HCT116 (cell line): ENCODE data around the gene OTOG. TPM values are rescaled to one million over a fixed set of nuclear protein-coding genes. Genes with fewer than 3 reads are reported as not detected.

Source experiments
- ATAC-seq: fragments of 200-7000 bp; cut with Tn5 transposase; 2 replicates; pipeline ENCODE4 v1.9.1; 2020; ENCODE audit warnings: mild to moderate bottlenecking, moderate library complexity
- BruUV-seq: library from RNA; stranded (reverse); fragments of 400-500 nt; replicated peaks from 2 replicates; lab custom pipeline; 2021; lab: Mats Ljungman, UMichigan
- CTCF ChIA-PET: fragments of 300-600 bp; sonication (Branson Sonifier 250); formaldehyde crosslinking; loops from one replicate; lab custom pipeline; 2021; ENCODE audit warnings: antibody characterized with exemption; lab: Charles Lee
- POLR2A ChIA-PET: fragments of 300-600, 350-600 bp; sonication (Branson Sonifier 250); formaldehyde crosslinking; loops from one replicate; lab custom pipeline; 2021; ENCODE audit warnings: antibody characterized with exemption; lab: Charles Lee
- RAD21 ChIA-PET, 2 experiments: fragments of 300-600 bp; sonication (Branson Sonifier 250); formaldehyde crosslinking; loops; one replicate each; lab custom pipeline; 2023; ENCODE audit warnings: low total read pairs in 2 of 2; ENCODE audit not compliant: uncharacterized antibody in 2 of 2, unreplicated experiment in 2 of 2, low non-redundant PET in 1 of 2; lab: Charles Lee
- DNase-seq: peaks from one replicate; pipeline ENCODE4 v3.0.0-alpha.2; 2010; ENCODE audit warnings: low read depth, low spot score
- H2AFZ ChIP-seq: fragments of 200-600 bp; shearing (Covaris generic), sonication (generic); 2 replicates; pipeline ENCODE4 v1.6.1; 2017; ENCODE audit warnings: low read depth, mixed run types, mixed read lengths, antibody characterized with exemption, low read length; ENCODE audit not compliant: poor library complexity, severe bottlenecking
- H3K27ac ChIP-seq: 2 replicates; pipeline ENCODE4 v1.5.1; 2012; ENCODE audit warnings: low read depth, low read length
- H3K27me3 ChIP-seq: fragments of 200-600 bp; sonication (generic); 2 replicates; pipeline ENCODE4 v1.6.1; 2016; ENCODE audit warnings: mixed run types, low read length, mixed read lengths; ENCODE audit not compliant: insufficient read depth
- H3K36me3 ChIP-seq, 2 experiments: fragments of 200-500 bp in 1 of 2; fragments of 200-600 bp in 1 of 2; sonication (Bioruptor generic) in 1 of 2; sonication (generic) in 1 of 2; 2 replicates each; pipeline versions ENCODE4 v1.5.1 to v1.6.1; 2014 to 2016; ENCODE audit warnings: low read length in 2 of 2, inconsistent platforms in 1 of 2, mixed read lengths in 1 of 2, mixed run types in 1 of 2; ENCODE audit not compliant: insufficient read depth in 2 of 2, control insufficient read depth in 1 of 2
- H3K4me1 ChIP-seq, 2 experiments: fragments of 200-600 bp in 1 of 2; sonication (generic) in 1 of 2; 2 replicates each; pipeline versions ENCODE4 v1.5.1 to v1.6.1; 2012 to 2017; ENCODE audit warnings: low read length in 2 of 2, inconsistent platforms in 1 of 2, mild to moderate bottlenecking in 1 of 2, mixed read lengths in 1 of 2, mixed run types in 1 of 2, moderate library complexity in 1 of 2; ENCODE audit not compliant: insufficient read depth in 2 of 2, control insufficient read depth in 1 of 2
- H3K4me2 ChIP-seq: fragments of 200-600 bp; sonication (generic); 2 replicates; pipeline ENCODE4 v1.6.1; 2017; ENCODE audit warnings: mixed run types, low read length, mixed read lengths
- H3K4me3 ChIP-seq, 2 experiments: fragments of 200-600 bp in 1 of 2; sonication (generic) in 1 of 2; replicated peaks in 1 of 2; 2 replicates each; pipeline ENCODE4 v1.5.1; 2011 to 2016; ENCODE audit warnings: low read length in 2 of 2, control low read depth in 1 of 2, low read depth in 1 of 2, mild to moderate bottlenecking in 1 of 2, mixed read lengths in 1 of 2, mixed run types in 1 of 2
- H3K79me2 ChIP-seq: fragments of 200-600 bp; sonication (generic); 2 replicates; pipeline ENCODE4 v1.6.1; 2017; ENCODE audit warnings: mild to moderate bottlenecking, mixed run types, low read length, moderate library complexity, mixed read lengths; ENCODE audit not compliant: insufficient read depth
- H3K9ac ChIP-seq: fragments of 200-600 bp; sonication (generic); 2 replicates; pipeline ENCODE4 v1.6.1; 2016; ENCODE audit warnings: low read length, mixed read lengths
- H3K9me2 ChIP-seq: fragments of 200-600 bp; sonication (generic), shearing (Covaris generic); 2 replicates; pipeline ENCODE4 v1.6.1; 2017; ENCODE audit warnings: mixed run types, mild to moderate bottlenecking, moderate library complexity; ENCODE audit not compliant: insufficient read depth
- H3K9me3 ChIP-seq, 2 experiments: fragments of 200-500 bp in 1 of 2; fragments of 200-600 bp in 1 of 2; sonication (Bioruptor generic) in 1 of 2; sonication (generic) in 1 of 2; 2 replicates each; pipeline ENCODE4 v1.6.1; 2014 to 2017; ENCODE audit warnings: low read length in 2 of 2, mixed read lengths in 2 of 2, inconsistent platforms in 1 of 2, low read depth in 1 of 2, mild to moderate bottlenecking in 1 of 2, mixed run types in 1 of 2, moderate library complexity in 1 of 2; ENCODE audit not compliant: control insufficient read depth in 1 of 2, insufficient read depth in 1 of 2
- H4K20me1 ChIP-seq: fragments of 200-600 bp; sonication (generic), shearing (Covaris generic); 2 replicates; pipeline ENCODE4 v1.6.1; 2017; ENCODE audit warnings: mixed run types, mild to moderate bottlenecking, moderate library complexity; ENCODE audit not compliant: insufficient read depth
- CBX3 ChIP-seq: IDR thresholded peaks from 2 replicates; pipeline ENCODE4 v1.6.1; 2012; ENCODE audit warnings: low read depth
- CEBPB ChIP-seq: IDR thresholded peaks from 2 replicates; pipeline ENCODE4 v1.6.1; 2012; ENCODE audit warnings: low read depth
- EGR1 ChIP-seq: IDR thresholded peaks from 2 replicates; pipeline ENCODE4 v1.6.1; 2012; ENCODE audit warnings: low read depth
- EZH2phosphoT487 ChIP-seq: fragments of 200-600 bp; IDR thresholded peaks from 2 replicates; pipeline ENCODE4 v1.6.1; 2018; ENCODE audit warnings: antibody characterized with exemption, borderline replicate concordance
- FOSL1 ChIP-seq: IDR thresholded peaks from 2 replicates; pipeline ENCODE4 v1.6.1; 2012; ENCODE audit warnings: low read depth
- JUND ChIP-seq: IDR thresholded peaks from 2 replicates; pipeline ENCODE4 v1.6.1; 2012
- POLR2A ChIP-seq: IDR thresholded peaks from 2 replicates; pipeline ENCODE4 v1.7.0; 2011; ENCODE audit warnings: borderline replicate concordance; ENCODE audit not compliant: insufficient read depth, insufficient read length; ENCODE audit errors: extremely low read depth
- POLR2AphosphoS5 ChIP-seq: IDR thresholded peaks from 2 replicates; pipeline ENCODE4 v1.6.1; 2011; ENCODE audit warnings: mild to moderate bottlenecking, low read depth, low read length, moderate library complexity
- RAD21 ChIP-seq: IDR thresholded peaks from 2 replicates; pipeline ENCODE4 v1.6.1; 2012; ENCODE audit warnings: low read depth, mild to moderate bottlenecking
- SIN3A ChIP-seq: IDR thresholded peaks from 2 replicates; pipeline ENCODE4 v1.6.1; 2012; ENCODE audit warnings: low read depth
- SP1 ChIP-seq: IDR thresholded peaks from 2 replicates; pipeline ENCODE4 v1.6.1; 2012; ENCODE audit warnings: low read depth
- TCF7L2 ChIP-seq: IDR thresholded peaks from 2 replicates; pipeline ENCODE4 v1.7.0; 2011; ENCODE audit warnings: borderline replicate concordance, inconsistent platforms; ENCODE audit not compliant: insufficient read depth, insufficient read length; ENCODE audit errors: extremely low read depth
- YY1 ChIP-seq: IDR thresholded peaks from 2 replicates; pipeline ENCODE4 v1.6.1; 2011; ENCODE audit warnings: low read length, low read depth, moderate library complexity, mild to moderate bottlenecking; ENCODE audit not compliant: insufficient replicate concordance; ENCODE audit errors: extremely low read depth
- ZBTB33 ChIP-seq: IDR thresholded peaks from 2 replicates; pipeline ENCODE4 v1.6.1; 2011; ENCODE audit warnings: mild to moderate bottlenecking, low read length, moderate library complexity; ENCODE audit not compliant: insufficient replicate concordance; ENCODE audit errors: extremely low read depth
- intact Hi-C: fragments of 100-400 bp; cut with micrococcal nuclease; formaldehyde crosslinking; loops from 2 replicates; pipeline ENCODE4 v1.10.0; 2022
- total RNA-seq: library from RNA; stranded (reverse); gene quantifications from one replicate; pipeline ENCODE4 v1.2.1, GENCODE V29; 2021; ENCODE audit not compliant: unreplicated experiment
- TF ChIP-seq, protein P1 (sequence below): IDR thresholded peaks from 2 replicates; pipeline ENCODE4 v1.6.1; 2012; ENCODE audit warnings: low read depth
- TF ChIP-seq, protein P2 (sequence below), 3 experiments: fragments of 200-600 bp in 1 of 3; sonication (generic) in 1 of 3; IDR thresholded peaks in 2 of 3; conservative IDR thresholded peaks in 1 of 3; 2 replicates each; pipeline ENCODE4 v1.5.1; 2012 to 2017; ENCODE audit warnings: low read depth in 2 of 3, low read length in 2 of 3, antibody characterized with exemption in 1 of 3, borderline replicate concordance in 1 of 3, control low read depth in 1 of 3, mild to moderate bottlenecking in 1 of 3, mixed read lengths in 1 of 3, mixed run types in 1 of 3, moderate library complexity in 1 of 3; ENCODE audit not compliant: insufficient read depth in 1 of 3

Gene OTOG
- total RNA-seq, 1 experiment from 2014 or later, result 0.07 TPM

DNA sequence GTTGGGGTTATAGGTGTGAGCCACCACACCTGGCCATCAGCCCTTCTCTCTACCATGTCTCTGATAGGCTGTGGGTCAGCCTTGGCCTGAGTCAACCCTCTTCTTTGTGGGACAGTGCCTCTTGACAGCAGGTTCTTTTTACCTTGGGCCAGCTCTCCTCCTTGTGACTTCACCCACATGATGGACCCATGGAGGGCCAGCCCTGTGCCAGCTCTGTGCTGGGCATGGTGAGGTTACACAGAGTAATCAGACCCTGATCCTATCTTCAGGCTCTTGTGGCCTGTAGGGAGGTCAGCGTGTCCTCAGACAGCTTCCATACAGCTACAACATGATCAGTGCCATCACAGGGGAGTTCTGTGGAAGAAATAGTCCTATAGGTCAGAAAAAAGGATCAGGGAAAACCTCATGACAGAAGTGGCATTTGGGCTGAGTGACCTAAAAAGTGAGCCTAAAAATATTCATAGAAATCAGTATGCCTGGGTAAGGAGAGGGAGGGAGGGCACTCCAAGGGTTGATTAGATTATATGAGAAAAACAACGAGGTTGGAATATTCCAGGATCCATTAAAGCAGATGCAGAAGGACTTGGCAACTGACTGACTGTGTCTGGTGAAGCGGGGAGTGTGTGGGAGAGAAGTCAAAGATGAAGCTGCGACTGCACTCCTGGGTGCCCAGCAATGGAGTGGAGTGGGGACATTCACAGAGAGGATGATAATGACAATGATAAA is 17.1 kb downstream of the OTOG start:
- H4K20me1 ChIP-seq, result no peaks in the 10 kb centered on the region
- H3K36me3 ChIP-seq, result no peaks in the 10 kb centered on the region
- no TSS peak for BruUV-seq
- intact Hi-C loops, result no loop called here
- no peak overlapping the region for H3K4me2 ChIP-seq
- no peaks in the 10 kb centered on the region for H3K79me2 ChIP-seq
- no peak for DNase-seq
- no peak overlapping the region for H2AFZ ChIP-seq
- no peaks in the 10 kb centered on the region for H3K9me2 ChIP-seq
- H3K4me1 ChIP-seq, result peaks cover 0 to 5% of the 10 kb centered on the region in 2 experiments; a peak in 2 of 4 replicates
- ATAC-seq, result no peak
- TF ChIP-seq, protein P1, sequence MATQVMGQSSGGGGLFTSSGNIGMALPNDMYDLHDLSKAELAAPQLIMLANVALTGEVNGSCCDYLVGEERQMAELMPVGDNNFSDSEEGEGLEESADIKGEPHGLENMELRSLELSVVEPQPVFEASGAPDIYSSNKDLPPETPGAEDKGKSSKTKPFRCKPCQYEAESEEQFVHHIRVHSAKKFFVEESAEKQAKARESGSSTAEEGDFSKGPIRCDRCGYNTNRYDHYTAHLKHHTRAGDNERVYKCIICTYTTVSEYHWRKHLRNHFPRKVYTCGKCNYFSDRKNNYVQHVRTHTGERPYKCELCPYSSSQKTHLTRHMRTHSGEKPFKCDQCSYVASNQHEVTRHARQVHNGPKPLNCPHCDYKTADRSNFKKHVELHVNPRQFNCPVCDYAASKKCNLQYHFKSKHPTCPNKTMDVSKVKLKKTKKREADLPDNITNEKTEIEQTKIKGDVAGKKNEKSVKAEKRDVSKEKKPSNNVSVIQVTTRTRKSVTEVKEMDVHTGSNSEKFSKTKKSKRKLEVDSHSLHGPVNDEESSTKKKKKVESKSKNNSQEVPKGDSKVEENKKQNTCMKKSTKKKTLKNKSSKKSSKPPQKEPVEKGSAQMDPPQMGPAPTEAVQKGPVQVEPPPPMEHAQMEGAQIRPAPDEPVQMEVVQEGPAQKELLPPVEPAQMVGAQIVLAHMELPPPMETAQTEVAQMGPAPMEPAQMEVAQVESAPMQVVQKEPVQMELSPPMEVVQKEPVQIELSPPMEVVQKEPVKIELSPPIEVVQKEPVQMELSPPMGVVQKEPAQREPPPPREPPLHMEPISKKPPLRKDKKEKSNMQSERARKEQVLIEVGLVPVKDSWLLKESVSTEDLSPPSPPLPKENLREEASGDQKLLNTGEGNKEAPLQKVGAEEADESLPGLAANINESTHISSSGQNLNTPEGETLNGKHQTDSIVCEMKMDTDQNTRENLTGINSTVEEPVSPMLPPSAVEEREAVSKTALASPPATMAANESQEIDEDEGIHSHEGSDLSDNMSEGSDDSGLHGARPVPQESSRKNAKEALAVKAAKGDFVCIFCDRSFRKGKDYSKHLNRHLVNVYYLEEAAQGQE, result no peak
- TF ChIP-seq TCF7L2 (no peak), YY1 (no peak), ZBTB33 (no peak), FOSL1 (no peak), CEBPB (no peak), POLR2AphosphoS5 (no peak), RAD21 (no peak), SIN3A (no peak), SP1 (no peak), POLR2A (no peak), EZH2phosphoT487 (no peak), JUND (no peak), EGR1 (no peak), CBX3 (no peak)
- TF ChIP-seq, protein P2, sequence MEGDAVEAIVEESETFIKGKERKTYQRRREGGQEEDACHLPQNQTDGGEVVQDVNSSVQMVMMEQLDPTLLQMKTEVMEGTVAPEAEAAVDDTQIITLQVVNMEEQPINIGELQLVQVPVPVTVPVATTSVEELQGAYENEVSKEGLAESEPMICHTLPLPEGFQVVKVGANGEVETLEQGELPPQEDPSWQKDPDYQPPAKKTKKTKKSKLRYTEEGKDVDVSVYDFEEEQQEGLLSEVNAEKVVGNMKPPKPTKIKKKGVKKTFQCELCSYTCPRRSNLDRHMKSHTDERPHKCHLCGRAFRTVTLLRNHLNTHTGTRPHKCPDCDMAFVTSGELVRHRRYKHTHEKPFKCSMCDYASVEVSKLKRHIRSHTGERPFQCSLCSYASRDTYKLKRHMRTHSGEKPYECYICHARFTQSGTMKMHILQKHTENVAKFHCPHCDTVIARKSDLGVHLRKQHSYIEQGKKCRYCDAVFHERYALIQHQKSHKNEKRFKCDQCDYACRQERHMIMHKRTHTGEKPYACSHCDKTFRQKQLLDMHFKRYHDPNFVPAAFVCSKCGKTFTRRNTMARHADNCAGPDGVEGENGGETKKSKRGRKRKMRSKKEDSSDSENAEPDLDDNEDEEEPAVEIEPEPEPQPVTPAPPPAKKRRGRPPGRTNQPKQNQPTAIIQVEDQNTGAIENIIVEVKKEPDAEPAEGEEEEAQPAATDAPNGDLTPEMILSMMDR (IDR thresholded peaks at IDR 0.05 in 2 of 3, conservative IDR thresholded peaks at IDR 0.05 in 1 of 3; ENCODE audit: borderline replicate concordance in 1 of 3, insufficient read depth in 1 of 3, low read depth in 2 of 3, low read length in 2 of 3), result no peak
- no peaks in the 10 kb centered on the region for H3K27me3 ChIP-seq
- no peaks in the 10 kb centered on the region for H3K9me3 ChIP-seq
- ChIA-PET CTCF (interaction anchor here (0.9 to 2.4 kb wide), 2 partner anchors 10 to 16 kb away, joined by 3 to 6 read pairs; no protein-coding TSS in a partner anchor), RAD21 (no interaction called here), POLR2A (no interaction called here)
- no peak overlapping the region for H3K27ac ChIP-seq
- no peak overlapping the region for H3K9ac ChIP-seq
- H3K4me3 ChIP-seq, result no peak overlapping the region
